ENCODE results near the gene FOXL2NB. TPM values are rescaled to one million over a fixed set of nuclear protein-coding genes. Genes with fewer than 3 reads are reported as not detected.

Gene FOXL2NB
- total RNA-seq, 2 donors from 2014 or later, result not detected

GRCh38 chr3:138939561-138940241 is 7.3 kb upstream of the FOXL2NB start:
- Histone ChIP-seq H3K27ac (no peak overlapping the region), H3K9me3 (no peaks in the 10 kb centered on the region), H3K4me1 (peaks cover 19% of the 10 kb centered on the region), H3K9ac (ENCODE audit: low read depth in 2 of 2, low read length in 2 of 2) (no peak overlapping the region), H3K27me3 (peaks cover 98% of the 10 kb centered on the region), H3K4me3 (no peak overlapping the region), H3K36me3 (no peaks in the 10 kb centered on the region)
- TF ChIP-seq CTCF (IDR thresholded peaks at IDR 0.05), result no peak
- intact Hi-C loops (cut with DNase I), result loop anchor here (5.0 to 10.0 kb wide), 3 partner anchors 265 to 522 kb away; no protein-coding TSS in a partner anchor
- no peak for DNase-seq

GRCh38 chr3:138940446-138940845 is 6.6 kb upstream of the FOXL2NB start:
- no peak overlapping the region for H3K4me3 ChIP-seq
- intact Hi-C loops (cut with DNase I), result loop anchor here (5.0 to 10.0 kb wide), 2 partner anchors 264 to 387 kb away; no protein-coding TSS in a partner anchor
- H3K27ac ChIP-seq, result no peak overlapping the region
- DNase-seq, result no peak
- H3K9ac ChIP-seq (ENCODE audit: low read depth in 2 of 2, low read length in 2 of 2), result no peak overlapping the region
- peaks cover 98% of the 10 kb centered on the region for H3K27me3 ChIP-seq
- peaks cover 27% of the 10 kb centered on the region for H3K4me1 ChIP-seq
- H3K36me3 ChIP-seq, result no peaks in the 10 kb centered on the region
- TF ChIP-seq CTCF (IDR thresholded peaks at IDR 0.05), result no peak
- H3K9me3 ChIP-seq, result no peaks in the 10 kb centered on the region

- H3K27ac ChIP-seq, result no peak overlapping the region
- TF ChIP-seq CTCF (IDR thresholded peaks at IDR 0.05), result peak; percentile 45
- H3K9ac ChIP-seq (ENCODE audit: low read depth in 2 of 2, low read length in 2 of 2), result no peak overlapping the region
- H3K9me3 ChIP-seq, result no peaks in the 10 kb centered on the region
- intact Hi-C loops (cut with DNase I), result loop anchor here (5.0 to 10.0 kb wide), 2 partner anchors 263 to 386 kb away; no protein-coding TSS in a partner anchor
- no peaks in the 10 kb centered on the region for H3K36me3 ChIP-seq
- H3K27me3 ChIP-seq, result peaks cover 99% of the 10 kb centered on the region
- H3K4me3 ChIP-seq, result no peak overlapping the region
- peak; percentile 66 for DNase-seq
- H3K4me1 ChIP-seq, result peaks cover 30% of the 10 kb centered on the region
Measured at GRCh38 chr3:138941259-138941885, 5.6 kb upstream of the FOXL2NB start.

- Histone ChIP-seq H3K9ac (ENCODE audit: low read depth in 2 of 2, low read length in 2 of 2) (no peak overlapping the region), H3K27ac (no peak overlapping the region), H3K27me3 (peaks cover 99% of the 10 kb centered on the region), H3K36me3 (no peaks in the 10 kb centered on the region), H3K4me3 (no peak overlapping the region), H3K4me1 (peaks cover 33% of the 10 kb centered on the region), H3K9me3 (no peaks in the 10 kb centered on the region)
- no peak for TF ChIP-seq CTCF (IDR thresholded peaks at IDR 0.05)
- intact Hi-C loops (cut with DNase I), result loop anchor here (5.0 to 10.0 kb wide), 2 partner anchors 263 to 385 kb away; no protein-coding TSS in a partner anchor
- DNase-seq, result no peak
Measured at GRCh38 chr3:138942271-138942670, 4.7 kb upstream of the FOXL2NB start.

- Histone ChIP-seq H3K36me3 (no peaks in the 10 kb centered on the region), H3K9ac (ENCODE audit: low read depth in 2 of 2, low read length in 2 of 2) (no peak overlapping the region), H3K9me3 (no peaks in the 10 kb centered on the region), H3K27me3 (peaks cover 99% of the 10 kb centered on the region), H3K4me1 (peaks cover 32% of the 10 kb centered on the region), H3K4me3 (no peak overlapping the region), H3K27ac (no peak overlapping the region)
- no peak for DNase-seq
- no peak for TF ChIP-seq CTCF (IDR thresholded peaks at IDR 0.05)
- intact Hi-C loops (cut with DNase I), result loop anchor here (5.0 to 10.0 kb wide), 2 partner anchors 262 to 384 kb away; no protein-coding TSS in a partner anchor
Measured at GRCh38 chr3:138942861-138943623, 4.0 kb upstream of the FOXL2NB start.
